Keratinocyte (primary cell): Measurements from ENCODE around the gene DIPK1B. TPM values are rescaled to one million over a fixed set of nuclear protein-coding genes. Genes with fewer than 3 reads are reported as not detected.

Experiments
- DNase-seq: peaks from one replicate; pipeline ENCODE4 v3.0.0-alpha.2; 2011; ENCODE audit warnings: low read depth, missing footprints, low spot score
- FAIRE-seq: peaks from 2 replicates; lab custom pipeline; 2011; peaks lifted over from hg19 to GRCh38; lab: Jason Lieb, UNC
- H2AFZ ChIP-seq: 2 replicates; pipeline ENCODE4 v1.6.0; 2012; ENCODE audit warnings: low read length, control low read depth, inconsistent platforms; ENCODE audit not compliant: control insufficient read depth
- H3K27ac ChIP-seq: 2 replicates; pipeline ENCODE4 v1.5.1; 2011; ENCODE audit warnings: low read length; ENCODE audit not compliant: control insufficient read depth, insufficient read depth
- H3K27me3 ChIP-seq: 3 replicates; pipeline ENCODE4 v1.6.0; 2011; ENCODE audit warnings: low read length; ENCODE audit not compliant: control insufficient read depth, insufficient read depth; ENCODE audit errors: extremely low read depth
- H3K36me3 ChIP-seq, 2 experiments: 2 replicates in 1 of 2; 3 replicates in 1 of 2; pipeline ENCODE4 v1.5.1; 2011; ENCODE audit warnings: low read length in 2 of 2, mild to moderate bottlenecking in 1 of 2; ENCODE audit not compliant: control insufficient read depth in 2 of 2, insufficient read depth in 2 of 2; ENCODE audit errors: extremely low read depth in 1 of 2
- H3K4me1 ChIP-seq: 3 replicates; pipeline ENCODE4 v1.5.1; 2011; ENCODE audit warnings: low read length; ENCODE audit not compliant: control insufficient read depth, insufficient read depth; ENCODE audit errors: extremely low read depth
- H3K4me2 ChIP-seq: 3 replicates; pipeline ENCODE4 v1.6.0; 2011; ENCODE audit warnings: low read depth, low read length; ENCODE audit not compliant: control insufficient read depth, insufficient read depth; ENCODE audit errors: extremely low read depth
- H3K4me3 ChIP-seq, 3 experiments: fragments of 200-600 bp in 1 of 3; sonication (generic) in 1 of 3; 2 replicates in 2 of 3; 3 replicates in 1 of 3; pipeline ENCODE4 v1.5.1; 2011 to 2016; ENCODE audit warnings: low read length in 3 of 3, mild to moderate bottlenecking in 3 of 3, control low read depth in 2 of 3, inconsistent platforms in 1 of 3, low read depth in 1 of 3, mixed read lengths in 1 of 3, mixed run types in 1 of 3, moderate library complexity in 1 of 3; ENCODE audit not compliant: control insufficient read depth in 2 of 3, insufficient read depth in 2 of 3; ENCODE audit errors: extremely low read depth in 1 of 3
- H3K79me2 ChIP-seq: 2 replicates; pipeline ENCODE4 v1.6.0; 2012; ENCODE audit warnings: low read length; ENCODE audit not compliant: control insufficient read depth, insufficient read depth
- H3K9ac ChIP-seq: 3 replicates; pipeline ENCODE4 v1.6.0; 2011; ENCODE audit warnings: low read length; ENCODE audit not compliant: control insufficient read depth, insufficient read depth; ENCODE audit errors: extremely low read depth
- H3K9me1 ChIP-seq: 3 replicates; pipeline ENCODE4 v1.6.0; 2011; ENCODE audit warnings: low read length; ENCODE audit not compliant: control insufficient read depth, insufficient read depth; ENCODE audit errors: extremely low read depth
- H3K9me3 ChIP-seq: 2 replicates; pipeline ENCODE4 v1.5.1; 2012; ENCODE audit warnings: low read depth, low read length; ENCODE audit not compliant: control insufficient read depth
- H4K20me1 ChIP-seq: 3 replicates; pipeline ENCODE4 v1.6.0; 2011; ENCODE audit warnings: low read length; ENCODE audit not compliant: control insufficient read depth, insufficient read depth; ENCODE audit errors: extremely low read depth
- EZH2 ChIP-seq: IDR thresholded peaks from one replicate; pipeline ENCODE4 v1.6.1; 2012; ENCODE audit warnings: inconsistent platforms, mild to moderate bottlenecking, low read length, moderate library complexity
- dilution Hi-C: fragments of 300-500 bp; cut with MboI; formaldehyde crosslinking; loops from one replicate; pipeline ENCODE4 v1.7.0; 2020; ENCODE audit warnings: low sequenced_read_pairs; ENCODE audit not compliant: extremely low pct_ligation_motif_present
- polyA plus RNA-seq, 5 experiments: library from polyadenylated mRNA; depleted of rRNA in 3 of 5; stranded (reverse) in 3 of 5; stranded (forward) in 1 of 5; unstranded in 1 of 5; fragments of >200 nt; gene quantifications; 1 replicate in 1 of 5; 2 replicates in 3 of 5; 3 replicates in 1 of 5; pipeline versions ENCODE4 v1.2.1 to v1.2.3, GENCODE V29; 2011 to 2012; ENCODE audit warnings: missing spikeins in 2 of 5, low read depth in 1 of 5, low replicate concordance in 1 of 5
- TF ChIP-seq, protein P1 (sequence below), 3 experiments: IDR thresholded peaks in 1 of 3; conservative IDR thresholded peaks in 1 of 3; optimal IDR thresholded peaks in 1 of 3; 2 replicates in 2 of 3; 3 replicates in 1 of 3; pipeline versions ENCODE3 to v1.5.1; 2011; ENCODE audit warnings: low read length in 3 of 3, mild to moderate bottlenecking in 3 of 3, moderate library complexity in 2 of 3, control low read depth in 1 of 3, inconsistent platforms in 1 of 3; ENCODE audit not compliant: insufficient read depth in 2 of 3; ENCODE audit errors: extremely low read depth in 1 of 3

The DIPK1B gene
- polyA plus RNA-seq, 1 donor (not counting 4 experiments of a cell fraction or from before 2014, with no cell fraction given), result not detected

DNA sequence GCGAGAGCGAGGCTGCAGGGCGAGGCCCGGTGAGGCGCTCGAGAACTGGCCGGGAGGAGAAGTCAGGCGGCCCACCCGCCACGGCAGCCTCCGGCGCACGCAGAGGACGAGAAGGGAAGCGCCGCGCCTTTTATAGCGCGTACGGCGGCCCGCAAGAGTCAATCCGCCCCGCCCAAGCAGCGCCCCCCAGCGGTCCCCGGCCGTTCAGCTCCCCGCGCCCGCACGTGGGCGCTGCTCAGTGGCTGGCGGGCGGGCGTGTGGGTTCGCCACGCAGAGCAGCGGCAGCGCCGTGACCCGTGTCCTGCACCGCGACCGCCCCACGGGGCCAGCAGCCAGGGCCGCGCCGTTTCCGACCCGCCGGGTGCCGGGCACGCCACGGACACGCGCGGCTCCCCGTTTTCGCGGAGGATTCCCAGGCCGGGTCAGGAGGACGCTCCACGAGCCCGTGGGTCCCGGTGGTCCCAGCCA lies 15.7 kb downstream of the DIPK1B start:
- dilution Hi-C loops, result no loop called here
- H3K9ac ChIP-seq, result peak overlapping the region; percentile 90
- H4K20me1 ChIP-seq, result peaks cover 34% of the 10 kb centered on the region
- peak overlapping the region; percentile 93 for H3K4me2 ChIP-seq
- H3K27me3 ChIP-seq, result no peaks in the 10 kb centered on the region
- no peak for FAIRE-seq
- peak; percentile 60 for DNase-seq
- H3K36me3 ChIP-seq, result peaks cover 25 to 26% of the 10 kb centered on the region in 2 experiments
- H3K27ac ChIP-seq, result peak overlapping the region; percentile 67
- no peaks in the 10 kb centered on the region for H3K9me3 ChIP-seq
- H3K4me1 ChIP-seq, result peaks cover 25% of the 10 kb centered on the region
- TF ChIP-seq EZH2, result no peak
- TF ChIP-seq, protein P1, sequence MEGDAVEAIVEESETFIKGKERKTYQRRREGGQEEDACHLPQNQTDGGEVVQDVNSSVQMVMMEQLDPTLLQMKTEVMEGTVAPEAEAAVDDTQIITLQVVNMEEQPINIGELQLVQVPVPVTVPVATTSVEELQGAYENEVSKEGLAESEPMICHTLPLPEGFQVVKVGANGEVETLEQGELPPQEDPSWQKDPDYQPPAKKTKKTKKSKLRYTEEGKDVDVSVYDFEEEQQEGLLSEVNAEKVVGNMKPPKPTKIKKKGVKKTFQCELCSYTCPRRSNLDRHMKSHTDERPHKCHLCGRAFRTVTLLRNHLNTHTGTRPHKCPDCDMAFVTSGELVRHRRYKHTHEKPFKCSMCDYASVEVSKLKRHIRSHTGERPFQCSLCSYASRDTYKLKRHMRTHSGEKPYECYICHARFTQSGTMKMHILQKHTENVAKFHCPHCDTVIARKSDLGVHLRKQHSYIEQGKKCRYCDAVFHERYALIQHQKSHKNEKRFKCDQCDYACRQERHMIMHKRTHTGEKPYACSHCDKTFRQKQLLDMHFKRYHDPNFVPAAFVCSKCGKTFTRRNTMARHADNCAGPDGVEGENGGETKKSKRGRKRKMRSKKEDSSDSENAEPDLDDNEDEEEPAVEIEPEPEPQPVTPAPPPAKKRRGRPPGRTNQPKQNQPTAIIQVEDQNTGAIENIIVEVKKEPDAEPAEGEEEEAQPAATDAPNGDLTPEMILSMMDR (optimal IDR thresholded peaks at IDR 0.05 in 1 of 3, IDR thresholded peaks at IDR 0.05 in 1 of 3, conservative IDR thresholded peaks at IDR 0.05 in 1 of 3; ENCODE audit: extremely low read depth in 1 of 3, insufficient read depth in 2 of 3, low read length in 3 of 3), result peak in 2 of 3 experiments; percentile 60 to 94
- peaks cover 43% of the 10 kb centered on the region for H3K79me2 ChIP-seq
- H3K4me3 ChIP-seq, result peak overlapping the region; percentile 65 to 97 (median 87)
- no peaks in the 10 kb centered on the region for H3K9me1 ChIP-seq
- peak overlapping the region; percentile 81 for H2AFZ ChIP-seq

DNA sequence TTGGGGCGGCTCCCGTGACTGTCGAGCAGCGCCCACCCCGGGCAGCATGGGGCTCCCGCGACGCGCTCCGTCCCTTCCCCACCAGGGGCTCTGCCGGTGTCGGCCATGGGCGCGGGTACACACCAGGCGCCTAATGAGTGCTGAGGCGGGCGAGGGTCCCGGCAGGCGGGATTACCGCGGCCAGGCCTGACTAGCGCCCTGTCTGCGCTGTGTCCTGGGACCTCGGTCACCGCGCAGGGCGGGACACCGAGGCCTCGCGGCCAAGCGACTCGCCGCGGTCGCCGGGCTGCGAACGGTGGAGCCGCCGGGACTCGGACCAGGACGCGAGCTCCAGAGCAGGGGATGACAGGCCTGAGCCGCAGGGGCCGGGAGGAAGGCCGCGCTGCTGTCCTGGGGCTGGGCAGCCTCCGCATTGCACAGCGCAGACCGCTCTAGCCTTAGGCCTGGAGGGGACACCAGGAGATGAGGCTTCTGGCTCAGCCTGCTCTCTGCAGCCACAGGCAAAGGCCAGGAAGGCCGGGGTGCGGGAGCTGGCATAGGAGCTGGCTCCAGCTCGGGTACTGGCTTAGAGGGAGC lies 16.3 kb downstream of the DIPK1B start:
- FAIRE-seq, result no peak
- Histone ChIP-seq H3K27me3 (no peaks in the 10 kb centered on the region), H3K79me2 (peaks cover 43% of the 10 kb centered on the region), H3K36me3 (peaks cover 24% of the 10 kb centered on the region in 2 experiments), H3K4me1 (peaks cover 25% of the 10 kb centered on the region), H3K4me3 (peak overlapping the region; percentile 65 to 97 (median 81)), H3K27ac (peak overlapping the region; percentile 56), H3K9me3 (no peaks in the 10 kb centered on the region), H3K4me2 (peak overlapping the region; percentile 93), H4K20me1 (peaks cover 31% of the 10 kb centered on the region), H2AFZ (peak overlapping the region; percentile 81), H3K9ac (peak overlapping the region; percentile 90), H3K9me1 (no peaks in the 10 kb centered on the region)
- DNase-seq, result no peak
- dilution Hi-C loops, result no loop called here
- TF ChIP-seq, protein P1 (optimal IDR thresholded peaks at IDR 0.05 in 1 of 3, IDR thresholded peaks at IDR 0.05 in 1 of 3, conservative IDR thresholded peaks at IDR 0.05 in 1 of 3; ENCODE audit: extremely low read depth in 1 of 3, insufficient read depth in 2 of 3, low read length in 3 of 3), result no peak
- TF ChIP-seq EZH2, result no peak
